HepG2 (cell line): ENCODE measurements around the gene CFAP61.

Source experiments
- EHMT2 ChIP-seq: fragments of 200-600 bp; sonication (generic); IDR thresholded peaks from 2 replicates; pipeline ENCODE4 v1.7.0; 2017; ENCODE audit warnings: antibody characterized with exemption, low read depth, low read length, borderline replicate concordance
- ZNF264 ChIP-seq: sonication (generic); formaldehyde crosslinking; IDR thresholded peaks from 2 replicates; pipeline ENCODE4 v1.4.0; 2020; ENCODE audit warnings: missing genetic modification reagents
- TF ChIP-seq, protein P1 (sequence below): IDR thresholded peaks from 2 replicates; pipeline ENCODE4 v1.6.1; 2016; ENCODE audit warnings: low read depth, missing genetic modification reagents, missing compliant biosample characterization

DNA sequence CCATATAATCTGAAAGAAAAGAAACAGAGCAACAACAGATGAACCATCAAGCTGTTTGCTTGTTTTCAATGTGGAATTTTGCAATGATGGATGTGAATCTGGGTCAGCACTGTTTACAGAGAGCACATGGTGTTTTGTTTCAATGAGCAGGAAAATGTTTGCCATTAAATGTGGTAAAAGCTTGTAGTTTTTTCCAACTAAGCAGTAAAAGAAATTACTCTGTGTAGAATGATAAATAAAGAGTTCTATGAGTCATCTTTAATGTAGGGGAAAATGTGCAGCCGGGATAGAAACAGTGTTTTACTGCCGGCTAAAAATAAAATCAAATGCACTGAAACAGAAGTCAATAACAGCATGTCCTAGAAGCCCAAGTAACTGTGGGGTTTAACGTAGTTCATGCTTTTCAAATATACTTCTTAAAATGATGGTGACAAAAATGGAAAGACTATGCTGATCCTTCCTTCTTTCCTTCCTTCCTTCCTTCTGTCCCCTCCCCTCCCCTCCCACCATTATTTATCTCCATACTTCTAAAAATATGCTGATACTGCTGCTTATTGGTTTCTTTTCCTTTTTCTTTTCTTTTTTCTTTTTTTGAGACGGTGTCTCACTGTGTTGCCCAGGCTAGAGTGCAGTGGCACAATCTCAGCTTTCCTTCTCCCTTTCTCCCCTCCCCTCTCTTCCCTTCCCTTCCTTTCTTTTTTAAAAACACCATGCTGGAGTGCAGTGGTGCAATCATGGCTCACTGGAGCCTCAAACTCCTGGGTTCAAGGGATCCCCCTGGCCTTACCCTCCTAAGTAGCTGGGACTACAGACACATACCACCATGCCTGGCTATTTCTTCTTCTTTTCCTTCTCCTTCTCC lies 41.5 kb upstream of the CFAP61 start:
- TF ChIP-seq EHMT2 (no peak), ZNF264 (CRISPR knock-in tag) (no peak)
- TF ChIP-seq, protein P1, sequence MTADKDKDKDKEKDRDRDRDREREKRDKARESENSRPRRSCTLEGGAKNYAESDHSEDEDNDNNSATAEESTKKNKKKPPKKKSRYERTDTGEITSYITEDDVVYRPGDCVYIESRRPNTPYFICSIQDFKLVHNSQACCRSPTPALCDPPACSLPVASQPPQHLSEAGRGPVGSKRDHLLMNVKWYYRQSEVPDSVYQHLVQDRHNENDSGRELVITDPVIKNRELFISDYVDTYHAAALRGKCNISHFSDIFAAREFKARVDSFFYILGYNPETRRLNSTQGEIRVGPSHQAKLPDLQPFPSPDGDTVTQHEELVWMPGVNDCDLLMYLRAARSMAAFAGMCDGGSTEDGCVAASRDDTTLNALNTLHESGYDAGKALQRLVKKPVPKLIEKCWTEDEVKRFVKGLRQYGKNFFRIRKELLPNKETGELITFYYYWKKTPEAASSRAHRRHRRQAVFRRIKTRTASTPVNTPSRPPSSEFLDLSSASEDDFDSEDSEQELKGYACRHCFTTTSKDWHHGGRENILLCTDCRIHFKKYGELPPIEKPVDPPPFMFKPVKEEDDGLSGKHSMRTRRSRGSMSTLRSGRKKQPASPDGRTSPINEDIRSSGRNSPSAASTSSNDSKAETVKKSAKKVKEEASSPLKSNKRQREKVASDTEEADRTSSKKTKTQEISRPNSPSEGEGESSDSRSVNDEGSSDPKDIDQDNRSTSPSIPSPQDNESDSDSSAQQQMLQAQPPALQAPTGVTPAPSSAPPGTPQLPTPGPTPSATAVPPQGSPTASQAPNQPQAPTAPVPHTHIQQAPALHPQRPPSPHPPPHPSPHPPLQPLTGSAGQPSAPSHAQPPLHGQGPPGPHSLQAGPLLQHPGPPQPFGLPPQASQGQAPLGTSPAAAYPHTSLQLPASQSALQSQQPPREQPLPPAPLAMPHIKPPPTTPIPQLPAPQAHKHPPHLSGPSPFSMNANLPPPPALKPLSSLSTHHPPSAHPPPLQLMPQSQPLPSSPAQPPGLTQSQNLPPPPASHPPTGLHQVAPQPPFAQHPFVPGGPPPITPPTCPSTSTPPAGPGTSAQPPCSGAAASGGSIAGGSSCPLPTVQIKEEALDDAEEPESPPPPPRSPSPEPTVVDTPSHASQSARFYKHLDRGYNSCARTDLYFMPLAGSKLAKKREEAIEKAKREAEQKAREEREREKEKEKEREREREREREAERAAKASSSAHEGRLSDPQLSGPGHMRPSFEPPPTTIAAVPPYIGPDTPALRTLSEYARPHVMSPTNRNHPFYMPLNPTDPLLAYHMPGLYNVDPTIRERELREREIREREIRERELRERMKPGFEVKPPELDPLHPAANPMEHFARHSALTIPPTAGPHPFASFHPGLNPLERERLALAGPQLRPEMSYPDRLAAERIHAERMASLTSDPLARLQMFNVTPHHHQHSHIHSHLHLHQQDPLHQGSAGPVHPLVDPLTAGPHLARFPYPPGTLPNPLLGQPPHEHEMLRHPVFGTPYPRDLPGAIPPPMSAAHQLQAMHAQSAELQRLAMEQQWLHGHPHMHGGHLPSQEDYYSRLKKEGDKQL (CRISPR knock-in tag): no peak
